ENCODE measurements around the gene ABCA13.

ABCA13 gene

GRCh38 chr7:48426331-48426965, 255.2 kb downstream of the ABCA13 start:
- H3K9ac ChIP-seq (ENCODE audit: low read depth, low read length, poor library complexity, severe bottlenecking) = no peak overlapping the region
- no peak overlapping the region for H2AFZ ChIP-seq (ENCODE audit: low read length)
- H3K79me2 ChIP-seq (ENCODE audit: insufficient read depth, low read length) = no peaks in the 10 kb centered on the region
- H3K36me3 ChIP-seq (ENCODE audit: insufficient read depth, low read length) = no peaks in the 10 kb centered on the region
- no peaks in the 10 kb centered on the region for H3K27me3 ChIP-seq (ENCODE audit: insufficient read depth, low read length, poor library complexity, severe bottlenecking)
- H3K9me2 ChIP-seq (replicated peaks; ENCODE audit: low read depth, low read length) = no peaks in the 10 kb centered on the region
- H4K20me1 ChIP-seq (ENCODE audit: insufficient read depth, low read length, poor library complexity, severe bottlenecking) = no peaks in the 10 kb centered on the region
- no peaks in the 10 kb centered on the region for H3K4me1 ChIP-seq (ENCODE audit: insufficient read depth, low read length, poor library complexity, severe bottlenecking)
- no peak overlapping the region for H3K4me2 ChIP-seq (ENCODE audit: low read depth, low read length, poor library complexity, severe bottlenecking)
- H3F3A ChIP-seq (ENCODE audit: low read depth) = no peaks in the 10 kb centered on the region
- TF ChIP-seq EZH2phosphoT487 (IDR thresholded peaks at IDR 0.05; ENCODE audit: borderline replicate concordance) = no peak
- TF ChIP-seq CTCF (conservative IDR thresholded peaks at IDR 0.05; ENCODE audit: low read length) = no peak
- no peak overlapping the region for H3K4me3 ChIP-seq (ENCODE audit: low read length, poor library complexity, severe bottlenecking)
- no peaks in the 10 kb centered on the region for H3K9me3 ChIP-seq (ENCODE audit: insufficient read depth, low read depth, low read length)

DNA sequence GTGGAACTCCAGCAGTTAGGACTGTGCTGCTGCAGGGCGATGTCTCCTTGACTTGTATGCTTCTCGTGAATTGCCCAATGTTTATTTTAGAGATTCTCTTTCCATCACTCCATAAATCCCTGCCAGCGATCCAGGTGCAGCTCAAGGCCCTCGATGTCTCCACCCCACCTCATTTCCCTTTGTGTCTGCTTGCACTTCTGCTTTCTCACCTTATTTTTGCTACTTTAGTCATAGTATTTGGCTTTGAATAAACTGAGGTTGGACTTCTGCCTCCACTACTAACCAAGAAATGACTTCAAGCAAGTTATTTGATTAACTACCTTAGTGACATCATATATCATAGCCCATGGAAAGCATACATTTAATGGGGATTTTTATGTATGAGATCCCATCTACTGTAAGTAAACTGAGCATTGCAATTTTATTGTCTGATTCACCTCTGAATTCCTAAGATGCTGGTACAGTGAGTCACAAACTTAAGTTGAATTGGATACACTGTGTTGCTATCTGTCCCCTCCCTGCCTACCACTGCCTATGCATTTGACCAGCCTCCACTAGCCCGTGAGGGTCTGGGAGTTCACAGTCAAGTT, 255.8 kb downstream of the ABCA13 start:
- no peak overlapping the region for H3K4me2 ChIP-seq (ENCODE audit: low read depth, low read length, poor library complexity, severe bottlenecking)
- no peak overlapping the region for H2AFZ ChIP-seq (ENCODE audit: low read length)
- no peaks in the 10 kb centered on the region for H3K4me1 ChIP-seq (ENCODE audit: insufficient read depth, low read length, poor library complexity, severe bottlenecking)
- no peaks in the 10 kb centered on the region for H3K79me2 ChIP-seq (ENCODE audit: insufficient read depth, low read length)
- no peak for TF ChIP-seq EZH2phosphoT487 (IDR thresholded peaks at IDR 0.05; ENCODE audit: borderline replicate concordance)
- no peak for TF ChIP-seq CTCF (conservative IDR thresholded peaks at IDR 0.05; ENCODE audit: low read length)
- H3K36me3 ChIP-seq (ENCODE audit: insufficient read depth, low read length) = no peaks in the 10 kb centered on the region
- no peak overlapping the region for H3K9ac ChIP-seq (ENCODE audit: low read depth, low read length, poor library complexity, severe bottlenecking)
- H3K27me3 ChIP-seq (ENCODE audit: insufficient read depth, low read length, poor library complexity, severe bottlenecking) = no peaks in the 10 kb centered on the region
- H3F3A ChIP-seq (ENCODE audit: low read depth) = no peaks in the 10 kb centered on the region
- no peak overlapping the region for H3K4me3 ChIP-seq (ENCODE audit: low read length, poor library complexity, severe bottlenecking)
- H3K9me3 ChIP-seq (ENCODE audit: insufficient read depth, low read depth, low read length) = no peaks in the 10 kb centered on the region
- no peaks in the 10 kb centered on the region for H4K20me1 ChIP-seq (ENCODE audit: insufficient read depth, low read length, poor library complexity, severe bottlenecking)
- H3K9me2 ChIP-seq (replicated peaks; ENCODE audit: low read depth, low read length) = no peaks in the 10 kb centered on the region

- Histone ChIP-seq H3K27me3 (ENCODE audit: insufficient read depth, low read length, poor library complexity, severe bottlenecking) (no peaks in the 10 kb centered on the region), H3K9me2 (replicated peaks; ENCODE audit: low read depth, low read length) (no peaks in the 10 kb centered on the region), H3K4me3 (ENCODE audit: low read length, poor library complexity, severe bottlenecking) (no peak overlapping the region), H3K79me2 (ENCODE audit: insufficient read depth, low read length) (no peaks in the 10 kb centered on the region), H3F3A (ENCODE audit: low read depth) (no peaks in the 10 kb centered on the region), H3K4me1 (ENCODE audit: insufficient read depth, low read length, poor library complexity, severe bottlenecking) (no peaks in the 10 kb centered on the region), H3K36me3 (ENCODE audit: insufficient read depth, low read length) (no peaks in the 10 kb centered on the region), H3K9me3 (ENCODE audit: insufficient read depth, low read depth, low read length) (no peaks in the 10 kb centered on the region), H2AFZ (ENCODE audit: low read length) (no peak overlapping the region), H3K4me2 (ENCODE audit: low read depth, low read length, poor library complexity, severe bottlenecking) (no peak overlapping the region), H3K9ac (ENCODE audit: low read depth, low read length, poor library complexity, severe bottlenecking) (no peak overlapping the region), H4K20me1 (ENCODE audit: insufficient read depth, low read length, poor library complexity, severe bottlenecking) (no peaks in the 10 kb centered on the region)
- TF ChIP-seq EZH2phosphoT487 (IDR thresholded peaks at IDR 0.05; ENCODE audit: borderline replicate concordance) = no peak
- no peak for TF ChIP-seq CTCF (conservative IDR thresholded peaks at IDR 0.05; ENCODE audit: low read length)
These were observed 256.4 kb downstream of the ABCA13 start for GRCh38 chr7:48427671-48428070.

Data from Loucy (cell line).